Ovary (tissue), 3 donors: ENCODE data around the gene GPR156.

Source experiments
- POLR2A ChIP-seq: fragments of 450-650 bp; IDR thresholded peaks from one replicate; pipeline ENCODE4 v1.6.1; 2017; ENCODE audit warnings: antibody characterized with exemption, mild to moderate bottlenecking, moderate library complexity
- TF ChIP-seq, protein P1 (sequence below), 3 donors: fragments of 450-650 bp in 2 of 3; fragments of 200-600 bp in 1 of 3; IDR thresholded peaks; one replicate each; pipeline versions ENCODE4 v1.5.1 to v1.8.0; 2016 to 2022; ENCODE audit warnings: antibody characterized with exemption in 3 of 3, mild to moderate bottlenecking in 1 of 3
- donor health status: DM: no; HTN: no; CAD: no.

DNA sequence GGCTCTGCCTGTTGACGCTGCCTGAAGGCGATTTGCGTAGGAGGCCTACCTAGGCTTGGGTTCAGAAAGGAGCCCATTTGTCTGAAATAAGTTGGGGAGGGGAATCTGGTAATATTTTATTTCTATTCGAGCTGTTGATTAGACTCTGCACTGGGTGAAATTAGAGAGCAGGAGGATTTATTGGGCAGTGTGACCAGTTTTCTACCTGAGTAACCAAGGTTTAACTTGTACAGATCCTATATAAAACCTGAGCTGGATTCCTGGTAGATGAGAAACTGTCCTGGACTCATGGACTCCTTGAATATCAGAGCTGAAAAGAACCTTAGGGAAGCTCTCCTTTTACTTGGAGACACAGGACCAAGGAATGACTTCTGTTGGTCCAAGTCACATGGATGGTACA, 19.6 kb upstream of the GPR156 start:
- TF ChIP-seq POLR2A: no peak
- TF ChIP-seq, protein P1, sequence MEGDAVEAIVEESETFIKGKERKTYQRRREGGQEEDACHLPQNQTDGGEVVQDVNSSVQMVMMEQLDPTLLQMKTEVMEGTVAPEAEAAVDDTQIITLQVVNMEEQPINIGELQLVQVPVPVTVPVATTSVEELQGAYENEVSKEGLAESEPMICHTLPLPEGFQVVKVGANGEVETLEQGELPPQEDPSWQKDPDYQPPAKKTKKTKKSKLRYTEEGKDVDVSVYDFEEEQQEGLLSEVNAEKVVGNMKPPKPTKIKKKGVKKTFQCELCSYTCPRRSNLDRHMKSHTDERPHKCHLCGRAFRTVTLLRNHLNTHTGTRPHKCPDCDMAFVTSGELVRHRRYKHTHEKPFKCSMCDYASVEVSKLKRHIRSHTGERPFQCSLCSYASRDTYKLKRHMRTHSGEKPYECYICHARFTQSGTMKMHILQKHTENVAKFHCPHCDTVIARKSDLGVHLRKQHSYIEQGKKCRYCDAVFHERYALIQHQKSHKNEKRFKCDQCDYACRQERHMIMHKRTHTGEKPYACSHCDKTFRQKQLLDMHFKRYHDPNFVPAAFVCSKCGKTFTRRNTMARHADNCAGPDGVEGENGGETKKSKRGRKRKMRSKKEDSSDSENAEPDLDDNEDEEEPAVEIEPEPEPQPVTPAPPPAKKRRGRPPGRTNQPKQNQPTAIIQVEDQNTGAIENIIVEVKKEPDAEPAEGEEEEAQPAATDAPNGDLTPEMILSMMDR (IDR thresholded peaks at IDR 0.05): no peak
